SK-N-MC (cell line): Measurements from ENCODE around the gene EHMT2.
"Not testable (repeated sequence)": the region's sequence is repeated elsewhere in the genome, so short reads cannot be mapped to it uniquely, and the experiment has no call there.

Source experiments
- DNase-seq: peaks from one replicate; pipeline ENCODE4 v3.0.0-alpha.2; 2011; ENCODE audit warnings: low read depth, low spot score
- H3K27ac ChIP-seq: fragments of 200-600 bp; sonication (generic); 2 replicates; pipeline ENCODE4 v1.5.1; 2016; ENCODE audit warnings: mixed run types
- H3K36me3 ChIP-seq: fragments of 200-600 bp; sonication (generic); 2 replicates; pipeline ENCODE4 v1.6.1; 2017; ENCODE audit warnings: antibody characterized with exemption, low read length, mixed read lengths; ENCODE audit not compliant: insufficient read depth
- H3K4me3 ChIP-seq: fragments of 200-600 bp; sonication (generic); 2 replicates; pipeline ENCODE4 v1.5.1; 2016
- H3K9ac ChIP-seq: fragments of 200-600 bp; sonication (generic); 2 replicates; pipeline ENCODE4 v1.8.0; 2017; ENCODE audit warnings: mixed run types, mixed read lengths; ENCODE audit not compliant: insufficient read length
- H3K9me3 ChIP-seq: fragments of 200-600 bp; sonication (generic); 2 replicates; pipeline ENCODE4 v1.6.1; 2017; ENCODE audit warnings: low read depth, mild to moderate bottlenecking, antibody characterized with exemption, low read length, moderate library complexity, mixed read lengths
- EZH2 ChIP-seq: fragments of 200-600 bp; sonication (generic); IDR thresholded peaks from one replicate; pipeline ENCODE4 v1.6.1; 2017; ENCODE audit warnings: antibody characterized with exemption
- FOXP2 ChIP-seq: optimal IDR thresholded peaks from 2 replicates; pipeline ENCODE3; 2011; ENCODE audit warnings: mild to moderate bottlenecking, moderate library complexity; ENCODE audit not compliant: insufficient read depth; ENCODE audit errors: extremely low read length, control extremely low read depth
- POLR2AphosphoS5 ChIP-seq: IDR thresholded peaks from 2 replicates; pipeline ENCODE4 v1.6.1; 2012; ENCODE audit warnings: mild to moderate bottlenecking, low read depth, low read length, borderline replicate concordance

Gene EHMT2

GRCh38 chr6:31935021-31935420 is 37.5 kb upstream of the EHMT2 start:
- Histone ChIP-seq H3K9ac (no peak overlapping the region), H3K4me3 (no peak overlapping the region), H3K36me3 (no peaks in the 10 kb centered on the region), H3K27ac (no peak overlapping the region), H3K9me3 (no peaks in the 10 kb centered on the region)
- no peak for TF ChIP-seq POLR2AphosphoS5
- TF ChIP-seq EZH2, result no peak
- no peak for TF ChIP-seq FOXP2
- no peak for DNase-seq

- H3K4me3 ChIP-seq, result no peak overlapping the region
- no peaks in the 10 kb centered on the region for H3K36me3 ChIP-seq
- no peak overlapping the region for H3K27ac ChIP-seq
- no peaks in the 10 kb centered on the region for H3K9me3 ChIP-seq
- no peak for DNase-seq
- no peak for TF ChIP-seq POLR2AphosphoS5
- TF ChIP-seq FOXP2, result no peak
- no peak for TF ChIP-seq EZH2
- H3K9ac ChIP-seq, result no peak overlapping the region
Measured at GRCh38 chr6:31933537-31933936, 36.0 kb upstream of the EHMT2 start.

- H3K9ac ChIP-seq, H3K27ac ChIP-seq, H3K9me3 ChIP-seq, H3K4me3 ChIP-seq, H3K36me3 ChIP-seq, DNase-seq: not testable (repeated sequence)
Measured at GRCh38 chr6:31932137-31932536, 34.6 kb upstream of the EHMT2 start.

- no peak for DNase-seq
- Histone ChIP-seq H3K27ac (no peak overlapping the region), H3K9ac (no peak overlapping the region), H3K36me3 (no peaks in the 10 kb centered on the region), H3K9me3 (no peaks in the 10 kb centered on the region), H3K4me3 (no peak overlapping the region)
- no peak for TF ChIP-seq FOXP2
Measured at GRCh38 chr6:31930962-31931361, 33.5 kb upstream of the EHMT2 start.

- TF ChIP-seq FOXP2, result no peak
- TF ChIP-seq EZH2, result no peak
- no peak for TF ChIP-seq POLR2AphosphoS5
- Histone ChIP-seq H3K4me3 (no peak overlapping the region), H3K36me3 (no peaks in the 10 kb centered on the region), H3K27ac (no peak overlapping the region), H3K9me3 (no peaks in the 10 kb centered on the region), H3K9ac (no peak overlapping the region)
- no peak for DNase-seq
Measured at GRCh38 chr6:31928672-31928939, 31.1 kb upstream of the EHMT2 start.

- no peak for TF ChIP-seq FOXP2
- no peak for TF ChIP-seq POLR2AphosphoS5
- no peak for DNase-seq
- Histone ChIP-seq H3K36me3 (no peaks in the 10 kb centered on the region), H3K4me3 (no peak overlapping the region), H3K9ac (no peak overlapping the region), H3K9me3 (no peaks in the 10 kb centered on the region), H3K27ac (no peak overlapping the region)
Measured at GRCh38 chr6:31927863-31928671, 30.6 kb upstream of the EHMT2 start.

GRCh38 chr6:31927242-31927862 is 29.9 kb upstream of the EHMT2 start, which contains the start of gene C2:
C2 (plus strand) TSS chr6:31927717; CDS start chr6:31927753, 36 bp downstream.
- H3K36me3 ChIP-seq, result no peaks in the 10 kb centered on the region
- DNase-seq, result no peak
- H3K9me3 ChIP-seq, result no peaks in the 10 kb centered on the region
- no peak within 1 kb of the TSS for H3K4me3 ChIP-seq
- H3K27ac ChIP-seq, result no peak within 1 kb of the TSS
- TF ChIP-seq FOXP2 (no peak), EZH2 (no peak)
- H3K9ac ChIP-seq, result no peak within 1 kb of the TSS

- no peaks in the 10 kb centered on the region for H3K36me3 ChIP-seq
- TF ChIP-seq POLR2AphosphoS5 (no peak), FOXP2 (no peak), EZH2 (no peak)
- no peak overlapping the region for H3K4me3 ChIP-seq
- H3K27ac ChIP-seq, result no peak overlapping the region
- no peak for DNase-seq
- no peak overlapping the region for H3K9ac ChIP-seq
- H3K9me3 ChIP-seq, result no peaks in the 10 kb centered on the region
Measured at GRCh38 chr6:31922942-31923341, 25.4 kb upstream of the EHMT2 start.

GRCh38 chr6:31920811-31921210 is 23.3 kb upstream of the EHMT2 start:
- Histone ChIP-seq H3K36me3 (no peaks in the 10 kb centered on the region), H3K9me3 (no peaks in the 10 kb centered on the region), H3K4me3 (no peak overlapping the region), H3K9ac (no peak overlapping the region), H3K27ac (no peak overlapping the region)
- TF ChIP-seq FOXP2 (no peak), POLR2AphosphoS5 (no peak), EZH2 (no peak)
- DNase-seq, result no peak
